ENCODE data around the gene PHIP.
"Not testable (repeated sequence)": the region's sequence is repeated elsewhere in the genome, so short reads cannot be mapped to it uniquely, and the experiment has no call there.

The PHIP gene

DNA sequence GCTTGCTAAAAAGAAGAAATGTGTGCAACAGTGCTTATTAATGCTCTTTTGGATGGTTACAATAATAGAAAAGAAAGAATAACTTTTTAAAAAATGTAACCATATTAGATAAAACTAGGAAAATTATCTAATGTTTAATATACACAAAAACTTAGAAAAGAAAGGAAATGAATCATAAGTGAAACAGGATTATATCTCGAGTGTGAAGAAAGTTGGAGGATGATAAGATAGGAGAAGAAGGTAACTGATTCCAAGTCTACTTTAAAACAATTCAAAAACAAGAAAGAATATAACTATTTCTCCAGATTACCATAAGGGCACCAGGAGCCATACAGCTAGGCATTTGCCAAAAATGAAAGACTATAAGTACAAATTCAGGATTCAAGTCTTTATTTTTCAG is 73.0 kb downstream of the PHIP start:
- no peak for DNase-seq

DNA sequence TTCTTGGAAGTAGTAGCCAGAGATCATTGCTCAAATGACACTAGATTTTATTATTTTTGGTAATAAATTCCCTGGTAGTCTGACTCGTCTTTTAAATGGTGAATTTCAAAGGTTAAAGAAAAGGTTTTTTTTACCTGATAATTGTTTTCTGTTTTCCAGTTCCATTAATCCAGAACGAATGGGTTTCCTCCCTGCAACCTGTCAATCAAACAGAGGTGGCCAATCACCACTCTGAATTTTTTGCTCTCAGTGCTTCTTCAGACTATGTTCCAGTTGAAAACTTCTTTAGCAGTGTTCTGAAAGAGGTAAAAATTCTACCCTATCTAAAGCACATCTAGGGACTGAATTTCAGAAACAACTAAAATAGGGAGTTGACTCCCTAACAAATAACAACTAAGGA is 73.8 kb downstream of the PHIP start:
- DNase-seq: no peak

DNA sequence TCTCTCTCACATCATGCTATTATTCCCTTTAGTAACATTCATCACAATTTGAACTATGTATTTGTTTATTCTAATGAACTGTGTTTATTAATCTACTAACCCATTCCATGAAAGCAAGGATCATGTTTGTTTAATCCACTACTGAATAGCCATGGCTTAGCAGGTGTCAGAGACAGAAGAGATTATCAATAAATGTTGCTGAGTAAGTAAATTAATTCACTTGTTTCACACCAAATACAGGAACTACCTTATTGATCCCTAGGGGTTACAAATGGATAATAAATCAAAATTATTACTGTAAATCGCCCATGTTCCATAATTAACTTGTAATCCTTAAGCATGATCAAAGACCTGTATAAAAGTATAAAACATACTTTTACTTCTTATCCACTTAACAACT is 76.6 kb downstream of the PHIP start:
- DNase-seq: no peak

DNA sequence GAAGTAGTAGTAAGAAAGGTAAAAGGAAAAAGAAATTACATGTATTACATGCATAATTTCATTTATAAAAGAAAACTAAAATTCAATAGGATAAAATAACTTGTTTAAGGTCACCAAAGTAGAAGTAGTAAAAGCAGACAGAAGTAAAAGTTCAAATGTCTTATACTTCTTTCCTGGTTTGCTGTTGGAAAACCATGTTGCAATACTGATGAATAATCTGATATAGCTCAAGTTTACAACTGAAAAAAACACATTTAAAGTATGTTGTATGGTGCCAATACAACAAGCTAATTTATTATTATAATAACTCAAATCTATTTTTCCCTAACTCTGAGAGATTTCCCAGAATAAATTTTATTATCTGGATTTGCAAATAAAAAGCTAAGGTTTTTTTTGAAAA is 78.3 kb downstream of the PHIP start:
- DNase-seq: no peak

DNA sequence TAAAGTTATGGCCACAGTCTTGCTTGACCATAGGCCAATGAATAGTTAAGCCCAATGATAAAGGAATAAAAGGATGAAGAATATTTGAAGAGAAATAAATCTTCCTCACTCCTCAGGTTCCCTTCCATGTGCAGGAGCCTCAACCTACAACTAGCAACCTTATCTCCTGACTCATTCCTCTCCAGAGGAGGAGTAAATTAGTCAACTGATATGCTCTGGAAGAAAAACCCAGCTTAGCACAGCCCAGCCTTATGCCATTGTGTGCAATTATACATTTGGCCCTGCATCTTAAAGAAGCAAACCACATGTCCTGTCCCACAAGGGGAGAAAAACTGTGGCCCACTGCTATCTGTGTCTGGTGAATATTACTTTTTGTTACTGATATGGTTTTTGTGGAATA is 82.1 kb downstream of the PHIP start:
- no peak for DNase-seq

DNA sequence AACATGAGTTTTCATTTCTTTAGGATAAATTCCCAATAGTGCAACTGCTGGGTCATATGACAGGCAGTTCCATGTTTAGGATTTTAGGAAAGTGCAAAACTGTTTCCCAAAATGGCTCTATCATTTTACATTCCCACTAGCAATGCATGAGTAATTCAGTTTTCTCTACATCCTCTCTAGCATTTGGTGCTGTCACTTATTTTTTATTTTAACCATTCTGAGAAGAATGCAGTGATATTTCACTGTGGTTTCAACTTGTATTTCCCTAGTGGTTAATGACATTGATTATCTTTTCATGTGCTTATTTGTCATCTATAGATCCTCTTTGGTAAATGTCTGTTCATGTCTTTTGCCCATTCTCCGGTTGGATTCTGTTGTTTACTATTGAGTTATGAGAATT is 82.7 kb downstream of the PHIP start:
- DNase-seq: no peak

DNA sequence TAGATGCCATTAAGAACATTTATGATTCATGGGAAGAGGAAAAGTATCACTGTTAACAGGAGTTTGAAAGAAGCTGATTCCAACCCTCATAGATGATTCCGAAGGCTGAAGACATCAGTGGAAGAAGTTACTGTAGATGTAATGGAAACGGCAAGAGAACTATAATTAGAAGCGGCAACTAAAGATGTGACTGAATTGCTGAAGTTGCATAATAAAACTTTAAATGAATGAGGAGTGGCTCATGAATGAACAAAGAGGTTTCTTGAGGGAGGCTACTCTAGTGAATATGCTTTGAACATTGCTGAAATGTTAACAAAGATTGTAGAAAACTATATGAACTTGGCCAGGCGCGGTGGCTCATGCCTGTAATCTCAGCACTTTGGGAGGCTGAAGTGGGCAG is 84.1 kb downstream of the PHIP start:
- DNase-seq: no peak

DNA sequence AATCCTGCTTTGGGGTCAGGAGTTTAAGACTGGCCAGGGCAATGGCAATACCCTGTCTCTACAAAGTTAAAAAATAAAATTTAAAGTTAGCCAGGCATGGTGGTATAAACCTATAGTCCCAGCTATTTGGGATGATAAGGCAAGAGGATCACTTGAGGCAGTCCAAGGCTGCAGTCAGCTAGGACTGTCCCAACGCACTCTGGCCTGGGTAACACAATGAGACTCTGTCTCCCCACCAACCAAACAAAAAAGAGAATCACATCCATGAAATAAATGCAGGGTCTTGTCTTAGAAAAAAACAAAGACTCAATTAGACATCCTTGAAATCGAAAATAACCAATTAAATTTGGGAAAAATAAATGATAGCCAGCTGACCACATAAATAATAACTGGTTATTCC is 88.9 kb downstream of the PHIP start:
- DNase-seq: no peak

DNA sequence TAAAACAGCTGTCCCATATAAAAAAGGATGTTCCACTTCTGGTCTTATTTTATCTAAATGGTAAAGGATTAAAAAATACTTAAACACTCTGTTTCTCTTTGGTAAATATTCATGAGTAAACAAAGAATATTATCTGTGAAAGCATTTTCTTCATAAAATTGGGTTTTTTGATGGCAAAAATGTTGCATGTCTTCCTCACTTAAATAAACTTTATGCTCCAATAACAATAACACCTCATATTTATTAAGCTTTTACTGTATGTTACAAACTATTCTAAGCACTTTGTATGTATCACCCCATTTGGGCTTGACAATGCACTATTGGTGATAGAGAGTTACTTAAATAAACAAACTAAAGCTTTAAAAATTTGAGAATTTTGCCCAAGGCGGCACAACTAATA is 91.9 kb downstream of the PHIP start:
- DNase-seq: no peak

DNA sequence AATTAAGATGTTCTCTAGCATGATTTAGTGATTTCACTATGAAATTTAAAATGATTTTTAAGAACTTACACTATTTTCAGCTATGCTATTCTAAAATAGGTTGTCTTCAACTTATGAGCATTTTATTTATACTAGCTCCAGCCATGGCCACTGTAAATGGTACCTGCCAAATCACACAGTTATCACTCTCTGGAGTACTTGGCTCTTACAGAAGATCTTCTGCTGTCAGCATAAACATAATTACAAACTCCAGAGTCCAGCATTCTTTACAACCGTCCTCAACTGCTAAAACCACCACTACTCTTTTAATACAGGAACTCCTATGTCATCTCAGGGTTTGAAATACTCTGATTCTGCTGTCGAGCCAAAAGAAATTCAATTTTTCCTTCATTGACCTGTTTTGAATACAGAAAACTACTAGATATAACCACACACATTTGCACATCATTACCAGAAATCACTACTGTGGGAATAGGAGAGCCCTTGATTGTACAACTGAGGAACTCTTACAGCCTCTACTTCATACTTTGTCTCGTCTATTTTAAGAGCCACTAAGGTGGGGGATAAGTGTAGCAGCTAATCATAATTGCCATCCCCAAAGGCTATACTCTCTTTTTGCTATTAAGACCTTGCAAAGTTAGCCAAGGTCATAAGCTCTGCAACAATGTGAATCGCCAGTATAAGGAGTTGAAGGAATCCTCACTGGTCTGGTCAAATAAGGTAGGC is 93.7 kb downstream of the PHIP start:
- DNase-seq: no peak

DNA sequence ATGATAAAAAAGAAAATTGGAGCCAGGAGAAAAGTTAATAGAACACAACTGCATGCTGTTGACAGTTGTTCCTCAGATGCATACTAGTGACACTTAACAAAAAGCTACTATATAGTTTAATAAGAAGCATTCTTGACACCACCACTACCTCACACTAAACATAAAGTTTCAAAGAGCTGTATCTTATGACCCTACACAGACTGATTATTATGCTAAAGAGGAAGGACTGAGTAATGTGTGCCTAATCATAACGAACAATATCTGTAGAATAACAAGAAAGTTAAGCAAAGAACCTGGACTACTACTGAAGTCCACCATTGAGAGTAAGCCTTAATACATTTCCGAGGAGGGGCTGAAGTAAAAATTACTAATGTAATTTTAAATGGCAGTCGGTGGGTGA is 110.9 kb downstream of the PHIP start:
- no peak for DNase-seq

DNA sequence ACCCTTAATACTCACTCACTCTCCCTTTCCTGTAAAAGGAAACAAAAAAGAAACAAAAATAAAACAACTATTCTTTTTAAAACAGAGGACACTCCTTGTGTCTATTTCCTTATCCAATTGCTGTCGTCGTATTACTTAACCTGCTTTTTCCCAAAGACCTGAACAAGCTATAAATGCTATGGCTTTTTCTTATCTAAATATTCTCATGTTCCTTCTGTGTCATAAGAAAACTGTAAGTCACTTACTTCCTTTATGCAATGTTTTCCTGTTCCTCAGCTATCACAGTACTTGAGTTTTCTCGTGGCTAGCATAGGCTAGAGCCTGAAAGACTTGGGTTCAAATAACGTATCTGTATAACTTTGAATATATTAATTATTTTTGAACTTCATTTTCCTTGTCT is 111.5 kb downstream of the PHIP start:
- DNase-seq: no peak

DNA sequence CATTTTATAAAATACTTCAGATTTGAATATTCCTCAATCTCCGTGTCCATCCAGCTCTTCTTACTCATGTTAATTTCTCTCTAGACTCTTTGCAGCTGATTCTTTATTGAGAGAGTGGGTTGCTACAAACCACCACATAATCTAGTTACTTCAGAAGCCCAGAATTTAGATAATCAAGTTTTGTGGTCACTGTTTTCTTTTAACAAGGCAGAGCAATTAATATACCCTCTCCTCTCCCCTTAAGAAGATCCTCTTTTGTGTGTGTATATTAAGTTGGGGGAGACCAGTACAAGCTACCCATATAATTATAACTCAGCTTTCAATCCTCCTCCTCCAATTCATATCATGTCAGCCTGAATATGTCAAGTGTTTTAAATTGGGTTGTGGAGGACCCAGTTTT is 115.6 kb downstream of the PHIP start:
- no peak for DNase-seq

DNA sequence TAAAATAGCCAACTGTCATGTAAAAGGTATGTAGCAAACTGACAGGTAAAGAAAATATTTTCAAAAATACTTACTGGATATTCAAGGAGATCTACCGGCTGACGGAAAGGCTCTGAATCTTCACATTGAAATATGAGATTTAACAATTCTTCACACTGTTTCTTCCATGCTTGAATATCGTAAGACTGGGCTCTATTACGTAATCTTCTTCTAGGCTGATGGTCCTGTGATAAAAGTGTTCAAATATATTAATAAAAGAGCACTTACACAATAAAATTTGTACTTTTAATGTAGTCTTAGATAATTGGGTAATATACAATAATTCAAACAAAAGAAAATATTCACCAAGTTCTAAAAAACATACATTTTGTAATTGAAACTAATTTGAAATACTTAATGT is 123.3 kb downstream of the PHIP start:
- no peak for DNase-seq

DNA sequence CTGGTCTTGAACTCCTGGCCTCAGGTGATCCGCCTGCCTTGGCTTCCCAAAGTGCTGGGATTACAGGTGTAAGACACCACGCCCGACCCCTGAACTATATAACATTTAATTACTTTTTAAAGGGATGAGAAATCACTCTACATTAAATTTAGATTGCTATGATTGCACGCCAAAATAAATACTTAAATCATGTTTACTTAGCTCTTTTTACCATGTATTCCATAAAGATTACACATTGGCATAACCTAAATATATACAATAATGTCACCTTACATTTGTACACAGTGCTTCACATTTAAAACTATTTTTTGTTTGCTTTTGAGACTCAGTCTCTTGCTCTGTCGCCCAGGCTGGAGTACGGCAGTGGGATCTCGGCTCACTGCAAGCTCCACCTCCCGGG is 124.3 kb downstream of the PHIP start:
- DNase-seq: no peak

DNA sequence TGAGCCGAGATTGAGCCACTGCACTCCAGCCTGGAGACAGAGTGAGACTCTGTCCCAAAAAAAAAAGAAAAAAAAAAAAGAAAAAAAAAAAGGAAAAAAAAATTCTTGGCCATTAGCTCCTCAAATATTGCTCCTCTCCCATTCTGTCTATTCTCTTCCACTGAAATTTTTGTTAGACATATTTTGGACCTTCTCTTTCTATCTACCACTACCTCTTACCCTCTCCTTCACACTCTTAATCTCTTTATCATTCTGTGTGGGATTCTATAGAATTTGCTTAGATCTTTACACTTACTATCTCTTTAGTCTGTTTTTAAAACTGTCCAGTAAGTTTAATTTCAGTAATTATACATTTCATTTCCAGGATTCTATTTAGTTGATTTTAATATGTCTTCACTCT is 125.7 kb downstream of the PHIP start:
- DNase-seq: no peak

DNA sequence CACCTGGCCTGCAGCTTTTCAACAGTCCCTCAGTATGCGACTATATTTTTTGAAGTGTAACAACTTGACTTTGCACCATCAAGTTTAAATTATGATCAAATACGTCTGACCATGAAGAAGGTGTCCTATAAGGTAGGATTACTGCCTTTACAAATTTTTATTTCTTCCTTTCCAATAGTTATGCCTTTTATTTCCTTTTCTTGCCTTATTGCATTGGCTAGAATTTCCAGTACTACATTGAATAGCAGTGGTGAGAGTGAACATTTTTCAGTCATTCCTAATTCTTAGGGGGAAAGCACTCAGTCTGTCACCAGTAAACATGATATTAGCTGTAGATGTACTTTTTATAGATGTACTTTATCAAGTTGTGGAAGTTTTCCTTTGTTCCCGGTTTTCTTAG is 129.3 kb downstream of the PHIP start:
- DNase-seq: no peak

DNA sequence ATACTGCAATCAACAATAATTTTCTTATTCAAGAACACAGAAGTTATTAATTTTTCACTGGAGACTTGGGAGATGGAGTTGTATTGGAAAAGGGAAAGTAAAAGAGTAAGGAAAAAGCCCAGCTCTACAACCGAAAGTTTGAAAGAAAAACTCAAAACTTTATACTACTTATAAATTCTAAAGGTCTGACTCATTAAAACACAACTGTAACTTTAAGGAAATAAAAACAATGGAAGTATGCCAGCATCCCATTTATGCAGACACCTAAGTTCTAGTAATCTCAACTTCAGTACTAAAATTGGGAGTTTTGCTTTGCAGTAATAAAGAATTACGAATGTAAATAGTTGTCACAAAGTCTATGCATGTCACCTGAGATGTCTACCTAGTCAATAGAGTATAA is 130.1 kb downstream of the PHIP start:
- DNase-seq: no peak

DNA sequence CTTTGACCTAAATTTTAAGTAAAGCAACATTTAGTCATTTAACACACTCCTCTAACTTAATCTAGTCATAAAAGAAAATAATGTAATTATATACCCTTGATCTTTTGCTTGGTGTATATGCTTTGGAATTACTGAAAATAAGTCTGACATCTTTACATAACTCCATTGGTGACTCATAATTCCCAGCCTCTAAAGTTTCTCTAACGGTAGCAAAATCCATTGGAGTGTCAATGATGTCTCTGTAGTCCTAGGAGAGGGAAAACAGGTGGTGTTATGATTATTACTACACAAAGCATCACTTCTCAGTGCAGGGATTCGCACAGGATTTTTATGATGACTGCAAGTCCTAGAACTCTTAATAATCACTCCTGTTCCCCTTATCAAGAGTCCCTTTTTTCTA is 130.5 kb downstream of the PHIP start:
- no peak for DNase-seq

DNA sequence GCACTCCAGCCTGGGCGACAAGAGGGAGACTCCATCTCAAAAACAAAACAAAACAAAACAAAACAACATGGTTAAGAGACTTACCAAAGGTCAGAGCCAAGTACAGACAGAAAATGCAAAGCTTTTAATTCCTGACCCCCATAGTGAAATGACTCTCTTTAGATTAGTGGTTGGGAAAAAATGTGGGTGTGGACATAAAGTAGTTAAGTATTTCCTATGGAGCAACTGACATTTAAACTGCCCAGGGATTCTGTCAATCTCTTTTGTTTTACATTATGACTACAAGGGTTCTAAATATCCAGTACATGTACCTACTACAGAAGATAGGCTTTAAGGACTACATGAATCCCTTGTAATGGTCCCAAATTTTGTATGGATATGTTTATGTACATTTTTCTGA is 135.6 kb downstream of the PHIP start:
- no peak for DNase-seq

DNA sequence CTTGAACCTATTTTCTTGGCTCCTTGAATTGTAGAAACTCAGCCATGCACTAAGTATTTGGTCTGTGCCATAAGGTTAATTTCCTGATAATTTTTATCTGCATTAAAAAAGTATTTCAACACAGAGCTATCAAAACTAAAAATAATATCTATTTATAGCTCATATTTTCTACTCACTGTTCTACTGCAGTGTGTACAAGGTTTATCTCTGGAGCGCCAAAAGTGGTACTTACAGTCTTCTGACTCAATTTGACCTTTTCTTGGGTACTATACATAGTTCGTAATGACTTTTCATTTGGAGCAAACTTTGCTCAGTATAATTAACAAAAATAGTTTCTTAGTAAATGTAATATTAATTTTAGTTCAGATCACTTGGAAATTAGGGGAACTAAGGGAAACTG is 141.5 kb downstream of the PHIP start:
- no peak for DNase-seq

DNA sequence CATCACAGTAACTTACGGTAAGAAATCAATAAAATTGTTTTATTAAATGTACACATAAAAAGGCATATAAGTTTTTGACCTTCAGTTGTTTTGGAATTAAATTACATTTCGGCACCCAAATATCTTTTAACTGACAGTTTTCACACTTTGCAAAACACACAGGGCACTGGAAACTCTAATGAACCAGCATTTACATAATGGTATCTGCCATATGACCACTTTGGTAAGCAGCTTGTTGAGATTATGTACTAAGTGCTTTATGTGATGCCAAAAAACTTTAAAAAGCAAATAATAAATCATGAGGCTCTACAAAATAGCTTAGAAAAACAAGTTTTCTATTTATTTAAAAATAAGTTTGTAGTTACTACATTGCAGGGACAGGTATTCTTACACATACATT is 142.5 kb downstream of the PHIP start:
- DNase-seq: no peak

DNA sequence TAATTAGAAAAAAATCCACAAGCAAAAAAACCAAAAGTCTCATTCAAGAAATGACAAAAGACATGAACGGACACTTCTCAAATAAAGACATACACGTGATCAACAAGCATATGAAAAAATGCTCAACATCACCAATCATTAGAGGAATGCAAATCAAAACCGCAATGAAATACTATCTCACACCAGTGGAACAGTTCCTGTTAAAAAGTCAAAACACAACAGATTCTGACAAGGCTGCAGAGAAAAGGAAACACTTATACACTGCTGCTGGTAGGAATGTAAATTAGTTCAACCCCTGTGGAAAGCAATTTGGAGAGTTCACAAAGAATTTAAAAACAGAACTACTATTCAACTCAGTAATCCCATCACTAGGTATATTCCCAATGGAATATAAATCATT is 152.7 kb downstream of the PHIP start:
- no peak for DNase-seq

DNA sequence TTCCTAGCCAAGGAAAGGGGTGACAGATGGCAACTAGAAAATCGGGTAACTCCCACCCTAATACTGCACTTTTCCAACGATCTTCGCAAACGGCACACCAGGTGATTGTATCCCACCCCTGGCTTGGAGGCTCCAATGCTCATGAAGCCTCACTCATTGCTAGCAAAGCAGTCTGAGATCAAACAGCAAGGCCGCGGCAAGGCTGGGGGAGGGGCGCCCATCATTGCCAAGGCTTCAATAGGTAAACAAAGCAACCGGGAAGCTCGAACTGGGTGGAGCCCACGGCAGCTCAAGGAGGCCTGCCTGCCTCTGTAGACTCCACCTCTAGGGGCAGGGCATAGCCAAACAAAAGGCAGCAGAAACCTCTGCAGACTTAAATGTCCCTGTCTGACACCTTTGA is 156.9 kb downstream of the PHIP start:
- DNase-seq: not testable (repeated sequence)

DNA sequence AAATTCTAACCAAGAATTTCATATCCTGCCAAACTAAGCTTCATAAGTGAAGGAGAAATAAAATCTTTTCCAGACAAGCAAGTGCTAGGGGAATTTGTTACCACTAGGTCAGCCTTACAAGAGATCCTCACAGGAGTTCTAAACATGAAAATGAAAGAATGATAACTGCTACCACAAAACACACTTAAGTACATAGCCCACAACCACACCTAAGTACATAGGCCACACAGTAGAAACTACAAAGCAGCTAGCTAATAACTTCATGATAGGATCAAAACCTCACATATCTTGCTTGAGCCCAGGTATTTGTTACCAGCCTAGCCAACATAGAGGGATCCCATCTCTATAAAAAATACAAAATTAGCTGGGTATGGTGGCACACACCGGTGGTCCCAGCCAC is 160.3 kb downstream of the PHIP start:
- no peak for DNase-seq

DNA sequence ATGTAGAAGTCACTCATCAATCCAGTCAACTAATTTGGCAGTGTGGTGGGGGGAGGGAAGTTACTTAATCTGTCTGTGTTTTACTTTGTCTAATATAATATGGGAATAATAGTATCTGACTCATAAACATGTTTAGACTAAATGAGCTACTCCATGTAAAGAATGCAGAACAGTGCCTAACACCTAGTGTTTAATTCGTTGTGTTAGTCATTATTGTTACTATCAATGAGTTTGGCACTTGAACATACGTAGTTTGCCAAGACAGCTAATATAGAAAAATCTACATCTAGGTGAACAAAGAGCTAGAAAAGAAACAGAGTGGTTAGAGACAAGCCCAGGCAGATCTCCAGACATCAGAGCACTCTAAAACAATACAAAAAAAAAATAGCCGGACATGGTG is 161.6 kb downstream of the PHIP start:
- no peak for DNase-seq
